CMK (cell line): ENCODE results near the gene PLPP7.
"Not testable (repeated sequence)": the region's sequence is repeated elsewhere in the genome, so short reads cannot be mapped to it uniquely, and the experiment has no call there.

Experiments used
- DNase-seq: peaks from one replicate; pipeline ENCODE4 v3.0.0-alpha.2; 2010; ENCODE audit warnings: low read depth

Gene PLPP7

GRCh38 chr9:131266266-131267229 is 23.0 kb upstream of the PLPP7 start:
- DNase-seq, result no peak

- DNase-seq, result peak; percentile 62
These were observed 19.1 kb upstream of the PLPP7 start for GRCh38 chr9:131270171-131271015.

GRCh38 chr9:131271016-131271273 is 18.6 kb upstream of the PLPP7 start:
- DNase-seq, result not testable (repeated sequence)

- no peak for DNase-seq
These were observed 18.0 kb upstream of the PLPP7 start for GRCh38 chr9:131271506-131271931.

GRCh38 chr9:131272212-131272611 is 17.3 kb upstream of the PLPP7 start:
- no peak for DNase-seq

GRCh38 chr9:131273146-131273855 is 16.2 kb upstream of the PLPP7 start:
- no peak for DNase-seq

- peak; percentile 71 for DNase-seq
These were observed 15.5 kb upstream of the PLPP7 start for GRCh38 chr9:131273856-131274673.

- DNase-seq, result no peak
These were observed 14.7 kb upstream of the PLPP7 start for GRCh38 chr9:131274674-131275331.

GRCh38 chr9:131275332-131276093 is 14.0 kb upstream of the PLPP7 start:
- no peak for DNase-seq

- no peak for DNase-seq
These were observed 13.2 kb upstream of the PLPP7 start, which contains the start of gene FAM78A for GRCh38 chr9:131276094-131276888. Gene FAM78A, minus strand, starts transcription at chr9:131276510. Its CDS starts 331 bp downstream, at chr9:131276179.

- no peak for DNase-seq
These were observed 12.6 kb upstream of the PLPP7 start for GRCh38 chr9:131276891-131277286.

- DNase-seq, result no peak
These were observed 12.1 kb upstream of the PLPP7 start for GRCh38 chr9:131277287-131277909.

- DNase-seq, result no peak
These were observed 11.4 kb upstream of the PLPP7 start for GRCh38 chr9:131277910-131278701.

GRCh38 chr9:131278702-131279111 is 10.8 kb upstream of the PLPP7 start:
- no peak for DNase-seq

GRCh38 chr9:131279196-131279862 is 10.2 kb upstream of the PLPP7 start:
- DNase-seq, result no peak

GRCh38 chr9:131279863-131280570 is 9.5 kb upstream of the PLPP7 start:
- DNase-seq, result no peak

- no peak for DNase-seq
These were observed 8.9 kb upstream of the PLPP7 start for GRCh38 chr9:131280660-131281059.
